Endometrial microvascular endothelial cells (primary cell): ENCODE data around the gene CEACAM16. TPM values are rescaled to one million over a fixed set of nuclear protein-coding genes. Genes with fewer than 3 reads are reported as not detected.

Experiments
- in situ Hi-C: cut with HindIII; loops from 2 replicates; pipeline ENCODE4 v1.10.0; 2017; ENCODE audit warnings: low sequenced_read_pairs, low pct_unique_long_range_greater_than_20kb; ENCODE audit errors: inconsistent ontology term
- total RNA-seq: library from RNA; depleted of rRNA; stranded (reverse); fragments of >200 nt; gene quantifications from one replicate; pipeline ENCODE4 v1.2.3, GENCODE V29; 2015; ENCODE audit errors: inconsistent ontology term

CEACAM16 gene
- total RNA-seq, 1 donor from 2014 or later: not detected

- in situ Hi-C loops: no loop called here
Measured at GRCh38 chr19:44749994-44750393, 51.0 kb downstream of the CEACAM16 start.

GRCh38 chr19:44752123-44752815, 53.3 kb downstream of the CEACAM16 start:
- in situ Hi-C loops: no loop called here

GRCh38 chr19:44752816-44753625, 54.1 kb downstream of the CEACAM16 start:
- in situ Hi-C loops: no loop called here

- in situ Hi-C loops: no loop called here
Measured at GRCh38 chr19:44753626-44753931, 54.6 kb downstream of the CEACAM16 start.

GRCh38 chr19:44753932-44754749, 55.2 kb downstream of the CEACAM16 start:
- in situ Hi-C loops: no loop called here

- in situ Hi-C loops: no loop called here
Measured at GRCh38 chr19:44754750-44755080, 55.8 kb downstream of the CEACAM16 start.

GRCh38 chr19:44755219-44755618, 56.3 kb downstream of the CEACAM16 start:
- in situ Hi-C loops: no loop called here

- in situ Hi-C loops: no loop called here
Measured at GRCh38 chr19:44756089-44756562, 57.2 kb downstream of the CEACAM16 start.

- in situ Hi-C loops: no loop called here
Measured at GRCh38 chr19:44757057-44757734, 58.2 kb downstream of the CEACAM16 start.

GRCh38 chr19:44757735-44758505, 59.0 kb downstream of the CEACAM16 start:
- in situ Hi-C loops: no loop called here

- in situ Hi-C loops: no loop called here
Measured at GRCh38 chr19:44758596-44758995, 59.6 kb downstream of the CEACAM16 start.

- in situ Hi-C loops: no loop called here
Measured at GRCh38 chr19:44759083-44759804, 60.3 kb downstream of the CEACAM16 start.

Other genes starting within 250 kb of the CEACAM16 start
- gene ZNF180, start 198.6 kb upstream of the CEACAM16 start, total RNA-seq: 5.8 TPM
- not detected for gene CEACAM20, start 169.5 kb upstream of the CEACAM16 start, total RNA-seq
- gene IGSF23, start 85.6 kb upstream of the CEACAM16 start, total RNA-seq: not detected
- gene PVR, start 55.2 kb upstream of the CEACAM16 start, total RNA-seq: 342 TPM
- gene CEACAM19, start 27.7 kb upstream of the CEACAM16 start, total RNA-seq: 2.9 TPM
- 18.2 TPM for gene BCL3, start 49.6 kb downstream of the CEACAM16 start, total RNA-seq
- 0.28 TPM for gene CBLC, start 78.7 kb downstream of the CEACAM16 start, total RNA-seq
- gene BCAM, start 110.0 kb downstream of the CEACAM16 start, total RNA-seq: 35.5 TPM
- gene NECTIN2, start 147.1 kb downstream of the CEACAM16 start, total RNA-seq: 307 TPM
- 142 TPM for gene TOMM40, start 192.1 kb downstream of the CEACAM16 start, total RNA-seq
- gene APOE, start 206.6 kb downstream of the CEACAM16 start, total RNA-seq: 0.09 TPM
- not detected for gene APOC1, start 215.5 kb downstream of the CEACAM16 start, total RNA-seq
- not detected for gene APOC4, start 243.1 kb downstream of the CEACAM16 start, total RNA-seq
- gene APOC2, start 246.9 kb downstream of the CEACAM16 start, total RNA-seq: not detected